ENCODE data around the gene MNAT1. TPM values are rescaled to one million over a fixed set of nuclear protein-coding genes. Genes with fewer than 3 reads are reported as not detected.
"Not testable (repeated sequence)": the region's sequence is repeated elsewhere in the genome, so short reads cannot be mapped to it uniquely, and the experiment has no call there.

Gene MNAT1
- polyA plus RNA-seq, 5 donors: 34.7 to 44.6 (median 39.9) TPM

- DNase-seq: no peak
Observed at GRCh38 chr14:60867503-60868172, 133.1 kb downstream of the MNAT1 start.

GRCh38 chr14:60878121-60878520 lies 143.6 kb downstream of the MNAT1 start:
- no peak for DNase-seq

- DNase-seq: no peak
Observed at GRCh38 chr14:60878536-60878935, 144.0 kb downstream of the MNAT1 start.

GRCh38 chr14:60882219-60882618 lies 147.7 kb downstream of the MNAT1 start:
- no peak for DNase-seq

- no peak for DNase-seq
Observed at GRCh38 chr14:60884134-60884533, 149.6 kb downstream of the MNAT1 start.

- DNase-seq: not testable (repeated sequence)
Observed at GRCh38 chr14:60890636-60891035, 156.1 kb downstream of the MNAT1 start.

- no peak for DNase-seq
Observed at GRCh38 chr14:60893911-60894310, 159.3 kb downstream of the MNAT1 start.

GRCh38 chr14:60904381-60904780 lies 169.8 kb downstream of the MNAT1 start:
- no peak for DNase-seq

GRCh38 chr14:60905923-60906322 lies 171.4 kb downstream of the MNAT1 start:
- no peak for DNase-seq

GRCh38 chr14:60915781-60916180 lies 181.2 kb downstream of the MNAT1 start:
- no peak for DNase-seq

GRCh38 chr14:60922050-60922449 lies 187.5 kb downstream of the MNAT1 start:
- no peak for DNase-seq

GRCh38 chr14:60925286-60925685 lies 190.7 kb downstream of the MNAT1 start:
- no peak for DNase-seq

GRCh38 chr14:60926002-60926401 lies 191.4 kb downstream of the MNAT1 start:
- DNase-seq: no peak

GRCh38 chr14:60931218-60931617 lies 196.7 kb downstream of the MNAT1 start:
- no peak for DNase-seq

GRCh38 chr14:60933920-60934655 lies 199.5 kb downstream of the MNAT1 start:
- DNase-seq: no peak

- no peak for DNase-seq
Observed at GRCh38 chr14:60935319-60935718, 200.8 kb downstream of the MNAT1 start.

GRCh38 chr14:60943637-60944032 lies 209.1 kb downstream of the MNAT1 start:
- no peak for DNase-seq

GRCh38 chr14:60944204-60944603 lies 209.6 kb downstream of the MNAT1 start:
- no peak for DNase-seq

GRCh38 chr14:60945984-60946383 lies 211.4 kb downstream of the MNAT1 start:
- DNase-seq: no peak

- no peak for DNase-seq
Observed at GRCh38 chr14:60946773-60947172, 212.2 kb downstream of the MNAT1 start.

- no peak for DNase-seq
Observed at GRCh38 chr14:60951776-60952435, 217.3 kb downstream of the MNAT1 start.

- DNase-seq: no peak
Observed at GRCh38 chr14:60956202-60956601, 221.6 kb downstream of the MNAT1 start.

- no peak for DNase-seq
Observed at GRCh38 chr14:60956632-60957031, 222.1 kb downstream of the MNAT1 start.
